Subcutaneous adipose tissue (tissue), 4 donors: ENCODE measurements around the gene GATAD2A. TPM values are rescaled to one million over a fixed set of nuclear protein-coding genes. Genes with fewer than 3 reads are reported as not detected.

Experiments used
- CTCF ChIP-seq: fragments of 450-650 bp; IDR thresholded peaks from one replicate; pipeline ENCODE4 v1.5.1; 2016; ENCODE audit warnings: low read depth, mild to moderate bottlenecking, control low read depth, antibody characterized with exemption, moderate library complexity
- total RNA-seq, 4 donors: library from RNA; depleted of rRNA; stranded (reverse); fragments of >200 nt; gene quantifications; one replicate each; pipeline ENCODE4 v1.1.0, GENCODE V29; 2016

GATAD2A gene
- total RNA-seq, 4 donors from 2014 or later: 24.0 to 32.0 (median 28.9) TPM

GRCh38 chr19:19495614-19496603 is 90.4 kb downstream of the GATAD2A start:
- TF ChIP-seq CTCF: no peak

- no peak for TF ChIP-seq CTCF
These were observed 92.9 kb downstream of the GATAD2A start for GRCh38 chr19:19498255-19498991.

- no peak for TF ChIP-seq CTCF
These were observed 94.0 kb downstream of the GATAD2A start for GRCh38 chr19:19499272-19499995.

- TF ChIP-seq CTCF: no peak
These were observed 95.6 kb downstream of the GATAD2A start for GRCh38 chr19:19500975-19501644.

- no peak for TF ChIP-seq CTCF
These were observed 96.3 kb downstream of the GATAD2A start for GRCh38 chr19:19501798-19502197.

- TF ChIP-seq CTCF: no peak
These were observed 96.8 kb downstream of the GATAD2A start for GRCh38 chr19:19502281-19502680.
